Measurements from ENCODE around the gene MAST2.
"Not testable (repeated sequence)": the region's sequence is repeated elsewhere in the genome, so short reads cannot be mapped to it uniquely, and the experiment has no call there.

The MAST2 gene

GRCh38 chr1:45949462-45949861 is 146.1 kb downstream of the MAST2 start:
- not testable (repeated sequence) for DNase-seq

DNA sequence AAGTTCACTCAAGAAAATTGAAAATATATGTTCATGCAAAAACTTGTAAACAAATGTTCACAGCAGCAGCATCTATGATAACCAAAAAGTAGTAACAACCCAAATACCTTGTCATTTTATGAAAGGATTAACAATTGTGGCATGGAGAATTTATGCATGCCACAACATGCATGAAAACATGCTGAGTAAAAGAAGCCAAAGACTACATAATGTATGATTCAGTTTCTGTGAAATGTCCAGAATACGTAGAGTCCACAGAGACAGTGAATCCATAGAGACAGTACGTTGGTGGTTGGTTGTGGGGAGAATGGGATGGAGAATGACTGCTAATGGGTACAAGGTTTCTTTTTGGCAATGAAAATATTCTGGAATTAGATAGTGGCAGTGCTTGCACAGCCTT is 148.7 kb downstream of the MAST2 start:
- no peak for DNase-seq

GRCh38 chr1:45953934-45954847 is 150.8 kb downstream of the MAST2 start:
- no peak for DNase-seq

GRCh38 chr1:45957684-45958083 is 154.3 kb downstream of the MAST2 start:
- DNase-seq = no peak

DNA sequence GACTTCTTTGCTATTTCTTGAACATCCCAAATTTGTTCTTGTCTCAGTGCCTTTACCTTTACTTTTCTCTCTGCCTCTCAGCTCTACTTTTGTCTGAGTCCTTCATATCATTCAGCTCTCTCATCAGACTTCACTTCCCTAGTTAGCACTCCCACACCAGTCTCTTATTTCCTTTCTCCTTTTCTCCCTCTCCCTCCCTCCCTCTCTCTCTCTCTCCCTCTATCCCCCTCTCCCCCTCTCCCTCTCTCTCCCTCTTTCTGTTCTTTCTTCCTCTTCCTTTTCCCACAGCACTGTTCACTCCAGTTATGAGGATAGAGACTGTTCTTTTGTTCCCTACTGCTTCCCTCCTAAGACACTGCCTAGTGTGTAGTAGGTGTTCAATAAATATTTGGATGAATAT is 154.9 kb downstream of the MAST2 start:
- no peak for DNase-seq

DNA sequence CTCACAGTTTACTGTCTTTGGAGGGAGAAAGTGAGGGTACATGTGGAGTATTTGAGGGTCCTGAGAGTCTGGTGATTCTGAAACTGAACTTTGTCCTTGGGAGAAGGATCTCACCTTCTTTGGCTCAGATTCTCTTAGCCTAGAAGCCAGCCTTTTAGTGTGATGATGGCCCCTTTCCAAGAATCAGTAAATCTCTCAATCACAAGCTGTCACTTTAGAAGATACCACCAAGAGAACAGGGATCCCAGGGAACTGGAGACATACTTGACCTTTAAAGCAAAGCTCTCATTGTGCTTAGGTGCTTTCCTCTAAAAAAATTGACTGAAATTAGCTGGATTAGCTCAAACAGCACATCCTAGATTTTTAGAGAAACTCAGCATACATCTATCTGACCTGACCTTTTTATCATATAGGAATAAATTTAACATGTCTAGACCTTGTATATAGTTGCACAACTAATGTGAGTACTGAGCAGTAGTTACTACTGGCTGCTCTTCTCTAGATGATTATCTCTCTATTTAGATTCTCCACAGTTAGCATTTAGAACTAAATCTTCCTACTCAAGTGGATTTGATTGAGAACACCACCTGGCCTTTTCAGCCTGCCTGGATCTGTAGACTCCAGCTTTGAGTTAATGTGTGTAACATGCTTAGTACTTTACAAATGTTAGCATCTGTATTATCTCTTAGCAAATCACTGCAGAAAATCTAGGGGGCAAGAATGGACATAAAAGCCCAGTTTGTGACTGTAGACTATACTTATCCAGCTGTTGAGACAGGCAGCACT is 157.7 kb downstream of the MAST2 start:
- no peak for DNase-seq

DNA sequence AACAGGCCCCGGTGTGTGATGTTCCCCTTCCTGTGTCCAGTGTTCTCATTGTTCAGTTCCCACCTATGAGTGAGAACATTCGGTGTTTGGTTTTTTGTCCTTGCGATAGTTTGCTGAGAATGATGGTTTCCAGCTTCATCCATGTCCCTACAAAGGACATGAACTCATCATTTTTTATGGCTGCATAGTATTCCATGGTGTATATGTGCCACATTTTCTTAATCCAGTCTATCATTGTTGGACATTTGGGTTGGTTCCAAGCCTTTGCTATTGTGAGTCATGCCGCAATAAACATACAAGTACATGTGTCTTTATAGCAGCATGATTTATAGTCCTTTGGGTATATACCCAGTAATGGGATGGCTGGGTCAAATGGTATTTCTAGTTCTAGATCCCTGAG is 158.5 kb downstream of the MAST2 start:
- DNase-seq = not testable (repeated sequence)

GRCh38 chr1:45968941-45969666 is 165.7 kb downstream of the MAST2 start:
- DNase-seq = no peak

- no peak for DNase-seq
Measured at GRCh38 chr1:45969866-45970265, 166.5 kb downstream of the MAST2 start.

DNA sequence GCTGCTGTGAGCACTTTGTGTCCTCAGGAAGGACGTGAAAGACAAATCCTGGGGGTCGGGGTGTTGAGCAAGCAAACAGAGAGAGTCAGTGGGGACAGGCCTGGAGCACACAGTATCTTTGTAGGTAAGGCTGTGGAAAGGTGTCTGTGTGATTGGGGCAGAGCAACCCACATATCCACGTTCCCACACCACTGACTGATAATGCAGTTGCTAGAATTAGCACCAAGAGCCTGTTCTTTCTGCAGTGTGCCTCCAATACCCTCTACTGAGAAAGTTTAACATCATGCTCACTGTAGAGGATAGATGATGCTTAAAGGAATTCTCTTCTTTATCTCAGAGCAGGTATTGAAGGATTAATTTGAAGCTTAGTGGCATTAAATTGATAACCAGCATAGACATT is 167.9 kb downstream of the MAST2 start:
- no peak for DNase-seq

DNA sequence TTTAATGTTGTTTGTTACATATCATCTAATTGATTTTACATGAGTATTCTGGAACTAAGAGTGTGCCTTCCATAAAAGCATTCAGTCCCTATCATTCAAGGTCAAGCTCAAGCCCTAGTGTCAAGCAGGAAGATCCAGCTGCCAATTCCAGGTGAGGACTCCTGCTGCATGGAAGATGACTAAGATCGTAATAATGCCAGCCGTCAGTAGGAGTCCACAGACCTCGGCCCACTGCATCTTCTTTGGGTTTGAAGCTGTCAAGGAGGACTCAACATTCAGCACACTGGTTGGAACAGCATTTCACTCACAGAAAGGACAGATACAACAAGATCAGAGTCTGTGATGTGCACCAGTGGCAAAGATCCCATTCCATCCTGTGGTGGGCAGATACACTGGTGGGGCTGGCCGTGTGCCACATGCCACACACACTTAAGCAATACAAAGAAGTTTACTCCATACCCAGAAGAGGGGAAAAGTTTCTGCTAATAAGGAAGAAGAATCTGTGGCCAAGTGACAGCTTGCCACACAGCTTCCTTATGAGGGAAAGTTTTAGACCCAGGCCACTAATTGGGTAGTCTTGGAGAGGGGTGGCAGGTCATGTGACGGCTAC is 168.6 kb downstream of the MAST2 start:
- DNase-seq = no peak

DNA sequence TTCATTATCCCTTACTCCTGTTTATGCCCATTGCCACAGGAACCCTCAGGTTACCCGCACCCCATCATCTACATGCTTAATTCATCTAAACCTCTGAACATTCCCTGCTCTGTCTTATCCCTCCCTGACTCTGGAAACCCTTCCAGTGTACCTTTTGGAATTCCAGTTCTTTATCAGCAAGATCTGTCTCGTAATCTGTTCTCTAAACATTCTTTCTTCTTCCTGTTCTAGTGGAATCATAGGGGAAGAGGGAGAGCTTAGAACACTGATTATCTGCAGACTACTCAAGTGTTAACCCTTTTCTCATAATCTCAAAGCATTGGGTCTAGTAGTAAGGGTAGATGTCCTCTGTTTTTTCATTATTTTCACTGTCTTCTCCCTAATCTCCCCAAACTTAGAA is 169.2 kb downstream of the MAST2 start:
- no peak for DNase-seq

DNA sequence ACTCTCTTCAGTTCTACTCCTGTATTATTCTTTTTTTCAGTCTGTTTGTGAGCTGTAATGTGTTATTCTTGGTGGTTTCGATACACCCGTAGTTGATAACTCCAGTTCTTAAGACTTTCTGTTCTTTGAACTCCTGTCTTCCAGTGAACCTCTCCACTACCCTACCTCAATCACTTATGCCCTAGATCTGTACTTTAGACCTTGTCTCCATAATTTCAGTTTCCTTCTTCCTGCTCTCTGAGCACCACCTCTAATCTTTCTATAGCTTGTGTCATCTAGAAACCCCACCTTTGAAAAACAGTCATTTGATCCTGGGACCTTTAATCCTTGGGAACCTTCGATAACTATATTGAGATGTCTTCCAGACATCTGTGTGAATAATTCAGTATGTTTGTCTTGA is 169.7 kb downstream of the MAST2 start:
- DNase-seq = no peak

GRCh38 chr1:45974541-45975269 is 171.3 kb downstream of the MAST2 start:
- peak; percentile 68 for DNase-seq

DNA sequence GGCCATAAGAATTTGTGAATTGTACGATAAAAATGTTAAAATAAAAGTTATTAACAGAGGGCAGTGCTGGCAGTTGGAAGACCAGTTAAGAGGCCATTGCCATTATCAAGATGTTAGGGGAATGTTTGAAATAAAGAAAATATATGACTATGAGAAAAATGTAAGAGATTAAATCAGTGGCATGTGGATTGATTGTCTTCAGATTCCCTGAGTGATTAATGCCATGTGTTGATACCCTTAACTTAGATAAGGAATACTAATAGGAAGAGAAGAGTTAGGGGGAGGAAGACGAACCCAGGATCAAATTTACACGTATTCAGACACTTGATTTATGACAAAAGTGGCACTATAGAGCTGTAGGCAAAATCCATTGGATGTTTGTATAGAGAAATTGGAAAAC is 173.2 kb downstream of the MAST2 start:
- DNase-seq = no peak

GRCh38 chr1:45979074-45979777 is 175.8 kb downstream of the MAST2 start:
- DNase-seq = peak; percentile 92

- peak; percentile 21 for DNase-seq
Measured at GRCh38 chr1:45979778-45980176, 176.4 kb downstream of the MAST2 start.

DNA sequence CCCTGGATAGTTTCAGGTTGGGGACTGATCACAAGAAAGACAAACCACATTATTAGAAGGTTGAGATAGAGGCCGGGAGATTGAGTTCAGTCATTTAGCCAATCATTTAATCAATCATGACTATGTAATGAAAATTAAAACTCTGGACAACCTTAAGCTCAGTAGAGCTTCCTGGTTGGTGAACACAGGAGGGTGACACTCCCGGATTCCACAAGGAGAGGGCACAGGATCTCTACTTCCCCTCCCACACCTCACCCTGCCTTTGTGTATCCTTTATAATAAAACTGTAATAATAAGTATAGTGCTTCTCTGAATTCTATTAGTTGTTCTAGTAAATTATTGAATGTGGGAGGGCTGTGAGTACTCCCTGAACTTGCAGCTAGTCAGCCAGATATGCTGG is 178.9 kb downstream of the MAST2 start:
- no peak for DNase-seq

DNA sequence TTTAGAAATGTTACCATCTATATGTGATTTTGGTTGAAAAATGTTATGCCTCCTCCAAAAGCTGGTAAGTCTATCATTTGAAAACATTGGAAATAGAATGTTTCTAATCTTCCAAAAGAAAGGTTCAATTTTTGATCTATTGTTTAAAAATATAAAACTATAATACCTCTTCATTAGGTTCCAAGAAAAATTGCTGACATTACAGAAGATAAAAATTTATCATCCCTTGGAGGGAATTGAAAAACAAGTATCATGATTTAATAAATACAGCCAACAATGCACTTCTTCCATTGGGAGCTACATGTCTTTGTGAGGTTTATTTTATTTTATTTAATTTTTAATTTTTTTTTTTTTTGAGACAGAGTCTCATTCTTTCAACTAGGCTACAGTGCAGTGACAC is 180.6 kb downstream of the MAST2 start:
- DNase-seq = no peak

- DNase-seq = no peak
Measured at GRCh38 chr1:45987204-45987603, 183.8 kb downstream of the MAST2 start.

DNA sequence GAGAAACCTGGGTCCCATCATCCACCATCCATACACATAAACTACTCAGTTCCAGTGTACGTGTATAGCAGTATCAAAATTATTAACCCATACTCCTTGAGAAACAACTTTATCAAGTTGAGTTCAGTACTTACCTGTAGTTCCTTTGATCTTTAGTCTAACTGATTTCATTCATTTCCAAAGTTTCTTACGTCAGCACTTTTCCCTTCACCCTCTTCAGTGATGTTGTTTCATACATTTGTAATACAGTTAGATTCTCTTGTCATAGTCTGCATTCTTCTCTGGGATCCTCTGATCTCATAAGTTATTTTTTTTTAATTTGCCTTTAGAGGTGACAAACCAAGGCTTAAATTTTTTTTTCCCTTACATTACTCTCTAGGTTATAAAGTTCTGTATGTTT is 185.8 kb downstream of the MAST2 start:
- no peak for DNase-seq

- DNase-seq = no peak
Measured at GRCh38 chr1:45994423-45994822, 191.0 kb downstream of the MAST2 start.

All from NCI-H1105 (cell line).